ENCODE results near the gene DDX31.

Gene DDX31

DNA sequence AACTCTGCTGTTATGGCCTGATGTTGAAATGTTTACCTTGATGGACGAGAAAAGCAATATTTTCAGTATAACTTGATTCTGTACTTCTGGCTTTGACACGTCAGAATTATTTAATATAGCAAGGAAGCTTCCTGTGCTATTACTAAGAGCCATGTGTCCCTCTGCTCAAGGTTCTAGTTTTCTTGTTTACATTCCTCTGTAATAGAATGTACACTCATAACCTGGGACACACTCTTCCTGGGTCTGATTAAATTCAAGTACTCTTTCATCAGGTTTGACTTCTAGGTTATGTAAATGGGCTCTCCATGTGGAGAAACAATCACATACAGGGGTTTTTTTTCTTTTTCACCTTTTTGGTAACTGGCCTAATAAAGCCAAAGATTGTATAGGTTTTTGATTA is 33.6 kb upstream of the DDX31 start:
- Histone ChIP-seq H3K27ac (no peak overlapping the region), H2AFZ (no peak overlapping the region), H3K27me3 (ENCODE audit: control insufficient read depth, insufficient read depth, low read length) (no peaks in the 10 kb centered on the region), H3K9me3 (ENCODE audit: control insufficient read depth, low read length) (no peaks in the 10 kb centered on the region), H3K4me2 (ENCODE audit: low read length) (no peak overlapping the region), H3K4me3 (ENCODE audit: low read depth, low read length) (no peak overlapping the region), H3K79me2 (no peaks in the 10 kb centered on the region), H3K4me1 (no peaks in the 10 kb centered on the region), H3K9ac (no peak overlapping the region), H3K36me3 (ENCODE audit: control insufficient read depth, insufficient read depth, low read length) (no peaks in the 10 kb centered on the region)
- TF ChIP-seq, protein P1, sequence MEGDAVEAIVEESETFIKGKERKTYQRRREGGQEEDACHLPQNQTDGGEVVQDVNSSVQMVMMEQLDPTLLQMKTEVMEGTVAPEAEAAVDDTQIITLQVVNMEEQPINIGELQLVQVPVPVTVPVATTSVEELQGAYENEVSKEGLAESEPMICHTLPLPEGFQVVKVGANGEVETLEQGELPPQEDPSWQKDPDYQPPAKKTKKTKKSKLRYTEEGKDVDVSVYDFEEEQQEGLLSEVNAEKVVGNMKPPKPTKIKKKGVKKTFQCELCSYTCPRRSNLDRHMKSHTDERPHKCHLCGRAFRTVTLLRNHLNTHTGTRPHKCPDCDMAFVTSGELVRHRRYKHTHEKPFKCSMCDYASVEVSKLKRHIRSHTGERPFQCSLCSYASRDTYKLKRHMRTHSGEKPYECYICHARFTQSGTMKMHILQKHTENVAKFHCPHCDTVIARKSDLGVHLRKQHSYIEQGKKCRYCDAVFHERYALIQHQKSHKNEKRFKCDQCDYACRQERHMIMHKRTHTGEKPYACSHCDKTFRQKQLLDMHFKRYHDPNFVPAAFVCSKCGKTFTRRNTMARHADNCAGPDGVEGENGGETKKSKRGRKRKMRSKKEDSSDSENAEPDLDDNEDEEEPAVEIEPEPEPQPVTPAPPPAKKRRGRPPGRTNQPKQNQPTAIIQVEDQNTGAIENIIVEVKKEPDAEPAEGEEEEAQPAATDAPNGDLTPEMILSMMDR (IDR thresholded peaks at IDR 0.05): no peak

DNA sequence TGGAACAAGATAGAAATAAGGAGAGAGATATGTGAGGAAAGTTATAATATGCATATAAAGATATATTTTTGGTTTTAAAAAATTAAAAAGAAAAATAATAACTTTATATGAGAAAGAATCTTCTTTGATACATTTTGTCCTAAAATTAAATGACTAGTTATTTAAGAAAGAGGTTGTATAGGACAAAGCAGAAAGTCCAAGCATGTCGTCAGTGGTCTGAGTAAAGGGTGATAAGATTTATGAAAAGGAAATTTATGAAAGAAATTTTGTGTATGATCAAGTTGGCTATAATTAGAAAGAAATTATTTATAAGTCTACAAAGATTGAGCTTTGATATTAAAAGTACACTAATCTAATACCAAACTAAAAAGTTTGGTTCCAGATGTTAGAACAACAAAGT is 32.5 kb upstream of the DDX31 start:
- no peak overlapping the region for H3K27ac ChIP-seq
- no peak overlapping the region for H3K4me2 ChIP-seq (ENCODE audit: low read length)
- H2AFZ ChIP-seq: no peak overlapping the region
- H3K9ac ChIP-seq: no peak overlapping the region
- H3K27me3 ChIP-seq (ENCODE audit: control insufficient read depth, insufficient read depth, low read length): no peaks in the 10 kb centered on the region
- peaks cover 3% of the 10 kb centered on the region for H3K9me3 ChIP-seq (ENCODE audit: control insufficient read depth, low read length)
- no peaks in the 10 kb centered on the region for H3K36me3 ChIP-seq (ENCODE audit: control insufficient read depth, insufficient read depth, low read length)
- no peak overlapping the region for H3K4me3 ChIP-seq (ENCODE audit: low read depth, low read length)
- H3K79me2 ChIP-seq: no peaks in the 10 kb centered on the region
- TF ChIP-seq, protein P1 (IDR thresholded peaks at IDR 0.05): no peak
- H3K4me1 ChIP-seq: no peaks in the 10 kb centered on the region

DNA sequence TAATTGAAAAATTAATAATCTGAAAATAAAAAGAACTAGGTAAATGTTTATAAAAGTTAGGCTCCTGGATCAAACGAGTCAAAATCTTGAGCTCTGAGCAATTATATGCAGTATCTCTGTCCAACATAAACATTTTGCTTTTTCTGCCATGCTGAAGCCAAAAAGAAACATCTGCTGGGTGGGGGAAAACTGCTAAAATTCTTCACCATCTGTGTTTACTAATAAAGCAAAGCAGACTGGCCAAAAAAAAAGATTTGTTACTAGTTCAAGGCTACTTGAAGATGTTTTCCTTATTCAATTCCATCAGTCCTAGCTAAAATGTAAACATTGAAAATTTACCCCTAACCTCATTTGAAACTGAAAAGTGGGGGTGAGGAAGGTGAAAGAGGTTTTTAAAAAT is 30.2 kb upstream of the DDX31 start:
- no peak overlapping the region for H3K4me2 ChIP-seq (ENCODE audit: low read length)
- no peak overlapping the region for H3K4me3 ChIP-seq (ENCODE audit: low read depth, low read length)
- H3K4me1 ChIP-seq: no peaks in the 10 kb centered on the region
- no peaks in the 10 kb centered on the region for H3K27me3 ChIP-seq (ENCODE audit: control insufficient read depth, insufficient read depth, low read length)
- H2AFZ ChIP-seq: no peak overlapping the region
- no peaks in the 10 kb centered on the region for H3K36me3 ChIP-seq (ENCODE audit: control insufficient read depth, insufficient read depth, low read length)
- TF ChIP-seq, protein P1 (IDR thresholded peaks at IDR 0.05): no peak
- peaks cover 3% of the 10 kb centered on the region for H3K9me3 ChIP-seq (ENCODE audit: control insufficient read depth, low read length)
- H3K79me2 ChIP-seq: no peaks in the 10 kb centered on the region
- no peak overlapping the region for H3K9ac ChIP-seq
- H3K27ac ChIP-seq: no peak overlapping the region

DNA sequence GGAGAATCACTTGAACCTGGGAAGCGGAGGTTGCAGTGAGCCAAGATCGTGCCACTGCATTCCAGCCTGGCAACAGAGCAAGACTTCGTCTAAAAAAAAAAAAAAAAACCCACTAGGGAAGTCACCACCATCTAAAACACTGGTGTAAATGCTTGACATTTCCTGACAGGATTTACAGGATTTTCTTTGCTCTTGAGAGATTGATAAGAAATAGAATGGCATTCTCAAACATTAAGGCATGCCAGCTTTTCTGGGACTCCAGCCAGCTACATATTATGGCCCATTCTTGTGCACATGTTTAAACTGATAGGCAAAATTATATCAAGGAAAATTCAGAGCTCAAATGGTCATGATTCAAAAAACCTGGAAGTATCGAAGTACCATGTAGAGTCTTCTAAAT is 29.2 kb upstream of the DDX31 start:
- Histone ChIP-seq H3K79me2 (no peaks in the 10 kb centered on the region), H2AFZ (no peak overlapping the region), H3K9me3 (ENCODE audit: control insufficient read depth, low read length) (peaks cover 3% of the 10 kb centered on the region), H3K4me2 (ENCODE audit: low read length) (no peak overlapping the region), H3K36me3 (ENCODE audit: control insufficient read depth, insufficient read depth, low read length) (no peaks in the 10 kb centered on the region), H3K4me1 (no peaks in the 10 kb centered on the region), H3K27ac (no peak overlapping the region), H3K27me3 (ENCODE audit: control insufficient read depth, insufficient read depth, low read length) (no peaks in the 10 kb centered on the region), H3K4me3 (ENCODE audit: low read depth, low read length) (no peak overlapping the region), H3K9ac (no peak overlapping the region)
- TF ChIP-seq, protein P1 (IDR thresholded peaks at IDR 0.05): no peak

DNA sequence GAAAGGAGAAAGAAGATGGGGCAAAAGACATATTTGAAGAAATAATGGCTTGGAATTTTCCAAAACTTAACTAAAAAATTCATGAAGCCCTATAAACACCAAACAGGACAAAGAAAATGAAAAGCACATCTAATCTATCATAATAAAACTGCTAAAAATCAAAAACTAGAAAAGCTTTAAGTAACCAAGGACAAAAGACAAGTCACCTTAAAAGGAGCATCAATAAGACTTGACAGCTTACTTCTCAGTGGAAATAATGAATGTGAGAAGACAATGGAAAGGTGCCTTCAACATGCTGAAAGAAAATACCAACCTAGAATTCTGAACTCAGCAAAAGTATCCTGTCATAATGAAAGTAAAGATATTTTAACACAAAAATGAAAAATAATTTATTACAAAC is 27.4 kb upstream of the DDX31 start:
- Histone ChIP-seq H3K4me1 (no peaks in the 10 kb centered on the region), H3K27ac (no peak overlapping the region), H3K9me3 (ENCODE audit: control insufficient read depth, low read length) (peaks cover 3% of the 10 kb centered on the region), H3K36me3 (ENCODE audit: control insufficient read depth, insufficient read depth, low read length) (no peaks in the 10 kb centered on the region), H3K27me3 (ENCODE audit: control insufficient read depth, insufficient read depth, low read length) (no peaks in the 10 kb centered on the region), H3K9ac (no peak overlapping the region), H3K79me2 (no peaks in the 10 kb centered on the region), H2AFZ (no peak overlapping the region), H3K4me2 (ENCODE audit: low read length) (no peak overlapping the region), H3K4me3 (ENCODE audit: low read depth, low read length) (no peak overlapping the region)
- TF ChIP-seq, protein P1 (IDR thresholded peaks at IDR 0.05): no peak
